ENCODE results near the gene LAD1.
A peak's percentile ranks its signal among the peaks of the same experiment; 100 is the strongest.

Gene LAD1

GRCh38 chr1:201427963-201428362 lies 28.8 kb upstream of the LAD1 start:
- peaks cover 18% of the 10 kb centered on the region for H3K4me1 ChIP-seq (ENCODE audit: control insufficient read depth, insufficient read depth, low read length)
- H3K9ac ChIP-seq (ENCODE audit: low read depth, low read length) = no peak overlapping the region
- no peak overlapping the region for H3K4me2 ChIP-seq (ENCODE audit: low read length)
- H3K4me3 ChIP-seq (ENCODE audit: low read length) = no peak overlapping the region
- H3K27me3 ChIP-seq (ENCODE audit: control insufficient read depth, insufficient read depth, low read length) = peaks cover 12% of the 10 kb centered on the region
- H3K9me3 ChIP-seq (replicated peaks; ENCODE audit: low read length) = no peaks in the 10 kb centered on the region
- no peaks in the 10 kb centered on the region for H3K36me3 ChIP-seq (ENCODE audit: insufficient read depth, low read length)

- H3K4me3 ChIP-seq (ENCODE audit: low read length) = no peak overlapping the region
- H3K27me3 ChIP-seq (ENCODE audit: control insufficient read depth, insufficient read depth, low read length) = peaks cover 16% of the 10 kb centered on the region
- peaks cover 28% of the 10 kb centered on the region for H3K4me1 ChIP-seq (ENCODE audit: control insufficient read depth, insufficient read depth, low read length)
- no peaks in the 10 kb centered on the region for H3K36me3 ChIP-seq (ENCODE audit: insufficient read depth, low read length)
- H3K9me3 ChIP-seq (replicated peaks; ENCODE audit: low read length) = no peaks in the 10 kb centered on the region
- H3K9ac ChIP-seq (ENCODE audit: low read depth, low read length) = no peak overlapping the region
- H3K4me2 ChIP-seq (ENCODE audit: low read length) = no peak overlapping the region
Measured at GRCh38 chr1:201426479-201427310, 27.6 kb upstream of the LAD1 start.

- H3K4me2 ChIP-seq (ENCODE audit: low read length) = no peak overlapping the region
- no peaks in the 10 kb centered on the region for H3K9me3 ChIP-seq (replicated peaks; ENCODE audit: low read length)
- H3K36me3 ChIP-seq (ENCODE audit: insufficient read depth, low read length) = no peaks in the 10 kb centered on the region
- H3K4me1 ChIP-seq (ENCODE audit: control insufficient read depth, insufficient read depth, low read length) = peaks cover 39% of the 10 kb centered on the region
- H3K9ac ChIP-seq (ENCODE audit: low read depth, low read length) = no peak overlapping the region
- H3K27me3 ChIP-seq (ENCODE audit: control insufficient read depth, insufficient read depth, low read length) = peaks cover 12% of the 10 kb centered on the region
- H3K4me3 ChIP-seq (ENCODE audit: low read length) = no peak overlapping the region
Measured at GRCh38 chr1:201424146-201424545, 25.0 kb upstream of the LAD1 start.

- Histone ChIP-seq H3K4me2 (ENCODE audit: low read length) (no peak overlapping the region), H3K36me3 (ENCODE audit: insufficient read depth, low read length) (no peaks in the 10 kb centered on the region), H3K27me3 (ENCODE audit: control insufficient read depth, insufficient read depth, low read length) (peaks cover 12% of the 10 kb centered on the region), H3K4me3 (ENCODE audit: low read length) (no peak overlapping the region), H3K9me3 (replicated peaks; ENCODE audit: low read length) (no peaks in the 10 kb centered on the region), H3K4me1 (ENCODE audit: control insufficient read depth, insufficient read depth, low read length) (peaks cover 40% of the 10 kb centered on the region), H3K9ac (ENCODE audit: low read depth, low read length) (no peak overlapping the region)
Measured at GRCh38 chr1:201423655-201424054, 24.5 kb upstream of the LAD1 start.

GRCh38 chr1:201422436-201423030 lies 23.4 kb upstream of the LAD1 start:
- Histone ChIP-seq H3K27me3 (ENCODE audit: control insufficient read depth, insufficient read depth, low read length) (peaks cover 9% of the 10 kb centered on the region), H3K9me3 (replicated peaks; ENCODE audit: low read length) (no peaks in the 10 kb centered on the region), H3K4me3 (ENCODE audit: low read length) (no peak overlapping the region), H3K9ac (ENCODE audit: low read depth, low read length) (no peak overlapping the region), H3K36me3 (ENCODE audit: insufficient read depth, low read length) (no peaks in the 10 kb centered on the region), H3K4me1 (ENCODE audit: control insufficient read depth, insufficient read depth, low read length) (peaks cover 40% of the 10 kb centered on the region), H3K4me2 (ENCODE audit: low read length) (no peak overlapping the region)

- H3K36me3 ChIP-seq (ENCODE audit: insufficient read depth, low read length) = no peaks in the 10 kb centered on the region
- H3K27me3 ChIP-seq (ENCODE audit: control insufficient read depth, insufficient read depth, low read length) = peaks cover 9% of the 10 kb centered on the region
- no peak overlapping the region for H3K9ac ChIP-seq (ENCODE audit: low read depth, low read length)
- H3K4me3 ChIP-seq (ENCODE audit: low read length) = no peak overlapping the region
- no peak overlapping the region for H3K4me2 ChIP-seq (ENCODE audit: low read length)
- H3K4me1 ChIP-seq (ENCODE audit: control insufficient read depth, insufficient read depth, low read length) = peaks cover 40% of the 10 kb centered on the region
- no peaks in the 10 kb centered on the region for H3K9me3 ChIP-seq (replicated peaks; ENCODE audit: low read length)
Measured at GRCh38 chr1:201422026-201422425, 22.9 kb upstream of the LAD1 start.

GRCh38 chr1:201421041-201421440 lies 21.9 kb upstream of the LAD1 start:
- Histone ChIP-seq H3K4me1 (ENCODE audit: control insufficient read depth, insufficient read depth, low read length) (peaks cover 40% of the 10 kb centered on the region), H3K9ac (ENCODE audit: low read depth, low read length) (peak overlapping the region; percentile 23), H3K36me3 (ENCODE audit: insufficient read depth, low read length) (no peaks in the 10 kb centered on the region), H3K9me3 (replicated peaks; ENCODE audit: low read length) (no peaks in the 10 kb centered on the region), H3K4me2 (ENCODE audit: low read length) (no peak overlapping the region), H3K27me3 (ENCODE audit: control insufficient read depth, insufficient read depth, low read length) (peaks cover 18% of the 10 kb centered on the region), H3K4me3 (ENCODE audit: low read length) (no peak overlapping the region)

- no peak overlapping the region for H3K4me2 ChIP-seq (ENCODE audit: low read length)
- no peaks in the 10 kb centered on the region for H3K36me3 ChIP-seq (ENCODE audit: insufficient read depth, low read length)
- no peak overlapping the region for H3K4me3 ChIP-seq (ENCODE audit: low read length)
- peaks cover 18% of the 10 kb centered on the region for H3K27me3 ChIP-seq (ENCODE audit: control insufficient read depth, insufficient read depth, low read length)
- peaks cover 40% of the 10 kb centered on the region for H3K4me1 ChIP-seq (ENCODE audit: control insufficient read depth, insufficient read depth, low read length)
- no peaks in the 10 kb centered on the region for H3K9me3 ChIP-seq (replicated peaks; ENCODE audit: low read length)
- no peak overlapping the region for H3K9ac ChIP-seq (ENCODE audit: low read depth, low read length)
Measured at GRCh38 chr1:201420608-201421002, 21.5 kb upstream of the LAD1 start.

GRCh38 chr1:201419746-201420607 lies 20.9 kb upstream of the LAD1 start:
- Histone ChIP-seq H3K27me3 (ENCODE audit: control insufficient read depth, insufficient read depth, low read length) (peaks cover 20% of the 10 kb centered on the region), H3K9ac (ENCODE audit: low read depth, low read length) (no peak overlapping the region), H3K36me3 (ENCODE audit: insufficient read depth, low read length) (no peaks in the 10 kb centered on the region), H3K4me1 (ENCODE audit: control insufficient read depth, insufficient read depth, low read length) (peaks cover 40% of the 10 kb centered on the region), H3K9me3 (replicated peaks; ENCODE audit: low read length) (no peaks in the 10 kb centered on the region), H3K4me2 (ENCODE audit: low read length) (peak overlapping the region; percentile 25), H3K4me3 (ENCODE audit: low read length) (no peak overlapping the region)

- Histone ChIP-seq H3K9me3 (replicated peaks; ENCODE audit: low read length) (no peaks in the 10 kb centered on the region), H3K36me3 (ENCODE audit: insufficient read depth, low read length) (no peaks in the 10 kb centered on the region), H3K4me2 (ENCODE audit: low read length) (peak overlapping the region; percentile 25), H3K27me3 (ENCODE audit: control insufficient read depth, insufficient read depth, low read length) (peaks cover 22% of the 10 kb centered on the region), H3K4me1 (ENCODE audit: control insufficient read depth, insufficient read depth, low read length) (peaks cover 40% of the 10 kb centered on the region), H3K9ac (ENCODE audit: low read depth, low read length) (no peak overlapping the region), H3K4me3 (ENCODE audit: low read length) (no peak overlapping the region)
Measured at GRCh38 chr1:201419256-201419655, 20.1 kb upstream of the LAD1 start.

- Histone ChIP-seq H3K36me3 (ENCODE audit: insufficient read depth, low read length) (no peaks in the 10 kb centered on the region), H3K4me1 (ENCODE audit: control insufficient read depth, insufficient read depth, low read length) (peaks cover 36% of the 10 kb centered on the region), H3K9ac (ENCODE audit: low read depth, low read length) (no peak overlapping the region), H3K9me3 (replicated peaks; ENCODE audit: low read length) (no peaks in the 10 kb centered on the region), H3K4me2 (ENCODE audit: low read length) (no peak overlapping the region), H3K27me3 (ENCODE audit: control insufficient read depth, insufficient read depth, low read length) (peaks cover 22% of the 10 kb centered on the region), H3K4me3 (ENCODE audit: low read length) (no peak overlapping the region)
Measured at GRCh38 chr1:201418461-201418860, 19.3 kb upstream of the LAD1 start.
